Measurements from ENCODE around the gene MSL3B.

DNA sequence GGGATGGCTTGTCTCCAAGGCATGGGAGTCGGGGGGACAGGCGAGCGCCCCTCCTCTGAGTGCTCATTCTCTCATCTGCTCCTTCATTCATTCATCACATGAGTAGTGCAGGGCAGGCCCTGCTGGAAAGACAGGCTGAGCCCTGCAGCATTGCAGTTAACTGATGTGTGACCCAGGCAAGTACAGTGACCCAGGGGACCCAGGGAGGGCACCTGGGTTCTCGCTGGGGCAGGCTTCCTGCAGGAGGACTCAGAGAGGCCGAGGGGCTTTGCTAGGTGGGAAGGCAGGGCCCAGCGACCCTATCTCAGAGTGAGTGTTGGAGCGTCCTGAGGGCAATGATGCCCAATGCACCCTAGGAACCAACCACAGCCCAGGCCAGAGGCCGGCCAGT is 44.5 kb downstream of the MSL3B start:
- TF ChIP-seq, protein P1, sequence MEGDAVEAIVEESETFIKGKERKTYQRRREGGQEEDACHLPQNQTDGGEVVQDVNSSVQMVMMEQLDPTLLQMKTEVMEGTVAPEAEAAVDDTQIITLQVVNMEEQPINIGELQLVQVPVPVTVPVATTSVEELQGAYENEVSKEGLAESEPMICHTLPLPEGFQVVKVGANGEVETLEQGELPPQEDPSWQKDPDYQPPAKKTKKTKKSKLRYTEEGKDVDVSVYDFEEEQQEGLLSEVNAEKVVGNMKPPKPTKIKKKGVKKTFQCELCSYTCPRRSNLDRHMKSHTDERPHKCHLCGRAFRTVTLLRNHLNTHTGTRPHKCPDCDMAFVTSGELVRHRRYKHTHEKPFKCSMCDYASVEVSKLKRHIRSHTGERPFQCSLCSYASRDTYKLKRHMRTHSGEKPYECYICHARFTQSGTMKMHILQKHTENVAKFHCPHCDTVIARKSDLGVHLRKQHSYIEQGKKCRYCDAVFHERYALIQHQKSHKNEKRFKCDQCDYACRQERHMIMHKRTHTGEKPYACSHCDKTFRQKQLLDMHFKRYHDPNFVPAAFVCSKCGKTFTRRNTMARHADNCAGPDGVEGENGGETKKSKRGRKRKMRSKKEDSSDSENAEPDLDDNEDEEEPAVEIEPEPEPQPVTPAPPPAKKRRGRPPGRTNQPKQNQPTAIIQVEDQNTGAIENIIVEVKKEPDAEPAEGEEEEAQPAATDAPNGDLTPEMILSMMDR (conservative IDR thresholded peaks at IDR 0.05; ENCODE audit: low read depth, low read length): no peak
- no peak for TF ChIP-seq EZH2 (IDR thresholded peaks at IDR 0.05; ENCODE audit: borderline replicate concordance, low read depth, low read length, poor library complexity, severe bottlenecking)
